B cell (primary cell): ENCODE results near the gene NOL3. TPM values are rescaled to one million over a fixed set of nuclear protein-coding genes. Genes with fewer than 3 reads are reported as not detected.

Experiments used
- ATAC-seq: fragments of 200-7000 bp; cut with Tn5 transposase; one replicate; pipeline ENCODE4 v1.10.0; 2021; ENCODE audit warnings: low read depth, mild to moderate bottlenecking, moderate number of reproducible peaks, moderate library complexity
- CTCF ChIA-PET: fragments of 350-600 bp; sonication (Branson Sonifier 250); formaldehyde crosslinking; loops from one replicate; lab custom pipeline; 2021; ENCODE audit warnings: antibody characterized with exemption, inconsistent platforms; lab: Charles Lee
- POLR2A ChIA-PET: fragments of 350-600 bp; sonication (Branson Sonifier 250); formaldehyde crosslinking; loops from one replicate; lab custom pipeline; 2021; ENCODE audit warnings: antibody characterized with exemption; lab: Charles Lee
- DNase-seq: peaks from one replicate; pipeline ENCODE4 v3.0.0; 2013
- H2AFZ ChIP-seq: 2 replicates; pipeline ENCODE4 v1.6.1; 2012; ENCODE audit warnings: mild to moderate bottlenecking, low read depth, low read length; ENCODE audit not compliant: insufficient read depth, poor library complexity, severe bottlenecking
- H3K27ac ChIP-seq, 2 donors: 1 replicate in 1 of 2; 2 replicates in 1 of 2; pipeline ENCODE4 v1.5.1; 2012 to 2013; ENCODE audit warnings: low read length in 2 of 2, mild to moderate bottlenecking in 2 of 2, moderate library complexity in 1 of 2
- H3K27me3 ChIP-seq, 4 experiments: fragments of 200-600 bp in 1 of 4; sonication (generic) in 1 of 4; replicated peaks in 1 of 4; 1 replicate in 2 of 4; 2 replicates in 2 of 4; pipeline versions ENCODE4 v1.6.1 to v1.7.0; 2013 to 2016; ENCODE audit warnings: low read length in 3 of 4, mild to moderate bottlenecking in 2 of 4, mixed read lengths in 1 of 4, moderate library complexity in 1 of 4; ENCODE audit not compliant: insufficient read depth in 4 of 4, control insufficient read depth in 3 of 4; ENCODE audit errors: control extremely low read depth in 1 of 4
- H3K36me3 ChIP-seq, 2 experiments: replicated peaks in 1 of 2; 1 replicate in 1 of 2; 2 replicates in 1 of 2; pipeline versions ENCODE4 v1.6.1 to v1.7.1; 2013; ENCODE audit warnings: low read length in 1 of 2; ENCODE audit not compliant: insufficient read depth in 2 of 2, control insufficient read depth in 1 of 2; ENCODE audit errors: control extremely low read depth in 1 of 2, extremely low read depth in 1 of 2
- H3K4me1 ChIP-seq, 2 donors: fragments of 200-600 bp in 1 of 2; sonication (generic) in 1 of 2; 1 replicate in 1 of 2; 2 replicates in 1 of 2; pipeline versions ENCODE4 v1.5.1 to v1.6.1; 2013 to 2017; ENCODE audit warnings: low read length in 2 of 2; ENCODE audit not compliant: control insufficient read depth in 2 of 2, insufficient read depth in 2 of 2
- H3K4me2 ChIP-seq: replicated peaks from 2 replicates; pipeline ENCODE3; 2012; ENCODE audit warnings: mild to moderate bottlenecking, low read depth, low read length; ENCODE audit not compliant: poor library complexity, severe bottlenecking
- H3K4me3 ChIP-seq, 5 experiments: fragments of 200-600 bp in 1 of 5; sonication (generic) in 1 of 5; 1 replicate in 3 of 5; 2 replicates in 2 of 5; pipeline versions ENCODE4 v1.5.1 to v1.7.0; 2011 to 2016; ENCODE audit warnings: low read length in 4 of 5, mild to moderate bottlenecking in 4 of 5, low read depth in 2 of 5, control low read depth in 1 of 5, moderate library complexity in 1 of 5; ENCODE audit not compliant: insufficient read depth in 1 of 5; ENCODE audit errors: control extremely low read depth in 1 of 5, extremely low read depth in 1 of 5
- H3K79me2 ChIP-seq: fragments of 200-600 bp; sonication (generic); one replicate; pipeline ENCODE4 v1.6.0; 2016; ENCODE audit warnings: low read length; ENCODE audit not compliant: control insufficient read depth, insufficient read depth
- H3K9ac ChIP-seq: fragments of 200-600 bp; sonication (generic); 2 replicates; pipeline ENCODE4 v1.6.1; 2017; ENCODE audit warnings: mild to moderate bottlenecking, low read length, moderate library complexity
- H3K9me3 ChIP-seq, 3 donors: one replicate each; pipeline versions ENCODE4 v1.6.1 to v1.7.1; 2013; ENCODE audit warnings: low read length in 2 of 3; ENCODE audit not compliant: control insufficient read depth in 2 of 3, insufficient read depth in 1 of 3; ENCODE audit errors: control extremely low read depth in 1 of 3
- H4K20me1 ChIP-seq: 2 replicates; pipeline ENCODE4 v1.6.0; 2012; ENCODE audit warnings: mild to moderate bottlenecking, low read length; ENCODE audit not compliant: insufficient read depth, control insufficient read depth, poor library complexity, severe bottlenecking
- H3K27ac Mint-ChIP-seq: one replicate; pipeline ENCODE4 v1.8.0; 2021; ENCODE audit warnings: mixed read lengths
- H3K27me3 Mint-ChIP-seq: one replicate; pipeline ENCODE4 v1.8.0; 2021; ENCODE audit warnings: mixed read lengths
- H3K4me1 Mint-ChIP-seq: one replicate; pipeline ENCODE4 v1.8.0; 2021; ENCODE audit warnings: mixed read lengths
- H3K4me3 Mint-ChIP-seq: one replicate; pipeline ENCODE4 v1.8.0; 2021; ENCODE audit warnings: mixed read lengths
- H3K9me3 Mint-ChIP-seq: one replicate; pipeline ENCODE4 v1.8.0; 2022; ENCODE audit warnings: mixed read lengths; ENCODE audit not compliant: insufficient read depth
- CTCF ChIP-seq: fragments of 200-600 bp; IDR thresholded peaks from one replicate; pipeline ENCODE4 v1.8.0; 2022; ENCODE audit warnings: antibody characterized with exemption, mild to moderate bottlenecking
- EZH2 ChIP-seq: IDR thresholded peaks from 2 replicates; pipeline ENCODE4 v1.6.1; 2012; ENCODE audit warnings: borderline replicate concordance, low read depth, mild to moderate bottlenecking, moderate library complexity, low read length; ENCODE audit not compliant: insufficient read depth, poor library complexity, severe bottlenecking
- WGBS: methylation state at CpG from one replicate; pipeline ENCODE4 v1.1.5; 2013; ENCODE audit warnings: missing lambda C conversion rate; ENCODE audit not compliant: insufficient coverage; 5-methylcytosine and 5-hydroxymethylcytosine counted together
- intact Hi-C: fragments of 100-400 bp; cut with micrococcal nuclease; formaldehyde crosslinking; loops from one replicate; pipeline ENCODE4 v1.10.0; 2022
- polyA plus RNA-seq: library from polyadenylated mRNA; depleted of rRNA; stranded (reverse); fragments of >200 nt; gene quantifications from 2 replicates; pipeline ENCODE4 v1.2.3, GENCODE V29; 2012
- total RNA-seq, 2 donors: library from RNA; stranded (reverse); fragments of 120-200 nt in 1 of 2; gene quantifications; 1 replicate in 1 of 2; 2 replicates in 1 of 2; pipeline versions ENCODE4 v1.2.3 to v1.2.4, GENCODE V29; 2013 to 2022

Gene NOL3
- total and polyA plus RNA-seq, 2 donors (not counting 1 experiment from before 2014, with no cell fraction given), result 0.60 to 0.96 TPM

DNA sequence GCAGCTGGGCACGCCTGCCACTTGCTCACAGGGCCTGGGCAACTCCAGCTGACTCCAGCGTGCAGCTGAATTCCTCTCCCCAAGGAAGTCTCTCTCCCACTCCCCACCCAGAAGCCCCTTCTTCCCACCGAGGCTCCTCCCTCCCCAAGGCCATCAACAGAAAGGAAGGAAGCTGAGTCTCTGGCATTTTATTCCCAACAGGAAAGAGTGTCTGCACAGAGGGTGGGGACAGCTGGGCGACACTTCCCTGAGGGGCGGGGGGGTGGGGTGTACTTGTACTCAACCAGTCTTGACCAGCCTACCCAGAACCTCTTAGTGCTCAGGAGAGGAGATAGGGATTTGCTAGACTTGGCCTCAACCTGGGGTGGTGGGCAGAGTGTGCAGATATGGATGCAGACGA is 19.7 kb downstream of the NOL3 start, which contains the start of gene EXOC3L1:
Gene EXOC3L1 (minus strand): TSS at position 96 of the 400 bp plus-strand sequence. CDS start 460 bp downstream, outside the sequence.
- no peak within 1 kb of the TSS for H3K4me3 Mint-ChIP-seq
- ChIA-PET CTCF (interaction anchor here (0.6 to 0.9 kb wide), 2 partner anchors 37 to 213 kb away, joined by 3 read pairs; no protein-coding TSS in a partner anchor), POLR2A (no interaction called here)
- WGBS, result 71% methylated on average over 5 of the region's 6 CpGs
- Histone ChIP-seq H3K9me3 (peaks cover 0 to 8% (median 0%) of the 10 kb centered on the region in 3 donors), H3K27ac (no peak within 1 kb of the TSS), H2AFZ (no peak within 1 kb of the TSS), H3K9ac (no peak within 1 kb of the TSS), H3K4me1 (peaks cover 30 to 36% of the 10 kb centered on the region in 2 donors), H3K4me3 (no peak within 1 kb of the TSS), H4K20me1 (peaks cover 26% of the 10 kb centered on the region), H3K36me3 (peaks cover 0 to 14% of the 10 kb centered on the region in 2 experiments), H3K4me2 (no peak within 1 kb of the TSS), H3K79me2 (peaks cover 37% of the 10 kb centered on the region), H3K27me3 (peaks cover 0 to 28% (median 4%) of the 10 kb centered on the region in 4 experiments)
- intact Hi-C loops, result no loop called here
- H3K4me1 Mint-ChIP-seq, result peaks cover 32% of the 10 kb centered on the region
- H3K9me3 Mint-ChIP-seq, result no peaks in the 10 kb centered on the region
- TF ChIP-seq EZH2, result no peak
- no peak for TF ChIP-seq CTCF
- peaks cover 11% of the 10 kb centered on the region for H3K27me3 Mint-ChIP-seq
- DNase-seq (no peak), ATAC-seq (no peak)
- no peak within 1 kb of the TSS for H3K27ac Mint-ChIP-seq
